Lower leg skin (tissue), 4 donors: Measurements from ENCODE around the gene SNX9. TPM values are rescaled to one million over a fixed set of nuclear protein-coding genes. Genes with fewer than 3 reads are reported as not detected.

Experiments
- DNase-seq, 2 donors: peaks; one replicate each; pipeline ENCODE4 v3.0.0-alpha.2; 2019; ENCODE audit warnings: low spot score in 2 of 2
- H3K4me3 ChIP-seq: fragments of 200-600 bp; sonication (generic); 2 replicates; pipeline ENCODE4 v1.5.1; 2017; ENCODE audit warnings: mild to moderate bottlenecking, low read depth; ENCODE audit not compliant: poor library complexity, severe bottlenecking
- CTCF ChIP-seq, 3 donors: fragments of 450-650 bp; IDR thresholded peaks; one replicate each; pipeline ENCODE4 v1.5.1; 2016; ENCODE audit warnings: antibody characterized with exemption in 3 of 3, mild to moderate bottlenecking in 3 of 3, moderate library complexity in 2 of 3
- POLR2A ChIP-seq, 2 donors: fragments of 450-650 bp; IDR thresholded peaks; one replicate each; pipeline ENCODE4 v1.6.1; 2016 to 2017; ENCODE audit warnings: antibody characterized with exemption in 2 of 2, mild to moderate bottlenecking in 1 of 2, moderate library complexity in 1 of 2
- WGBS, 2 donors: methylation state at CpG; one replicate each; pipeline ENCODE4 v1.1.5; 2018; 5-methylcytosine and 5-hydroxymethylcytosine counted together
- intact Hi-C: fragments of 100-400 bp; cut with DNase I; formaldehyde crosslinking; loops from one replicate; pipeline ENCODE4 v1.15.0; 2023; ENCODE audit warnings: low total_unique reads
- total RNA-seq, 4 donors: library from RNA; depleted of rRNA; stranded (reverse); fragments of >200 nt; gene quantifications; one replicate each; pipeline ENCODE4 v1.1.0, GENCODE V29; 2016

SNX9 gene
- total RNA-seq, 4 donors from 2014 or later: 37.4 to 59.5 (median 46.7) TPM

DNA sequence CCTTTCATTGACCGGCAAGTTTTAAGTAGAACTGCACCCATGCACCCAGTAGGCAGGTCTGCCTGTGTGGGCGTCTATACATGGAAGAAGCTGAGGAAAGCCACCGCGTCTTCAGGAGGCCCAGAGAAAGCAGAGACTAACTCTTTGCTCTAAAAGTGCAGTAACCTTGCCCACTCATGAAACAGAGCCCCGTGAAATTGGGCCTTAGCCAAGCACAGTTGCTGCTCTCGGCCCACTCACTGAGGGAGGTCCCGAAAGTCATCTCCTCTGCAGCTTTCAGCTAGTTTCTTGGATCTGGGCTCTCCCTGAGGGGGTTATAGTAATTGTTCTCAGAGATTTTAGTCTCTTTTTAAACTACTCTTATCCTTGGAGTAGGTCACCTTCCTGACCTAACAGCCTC lies 84.6 kb downstream of the SNX9 start:
- TF ChIP-seq CTCF (IDR thresholded peaks at IDR 0.05): no peak
- no peak for TF ChIP-seq POLR2A (IDR thresholded peaks at IDR 0.05)
- DNase-seq: no peak
- WGBS, 2 donors: 85 to 86% methylated on average over 5 to 7 of the region's 7 CpGs
- intact Hi-C loops: no loop called here
- no peak overlapping the region for H3K4me3 ChIP-seq

- WGBS, 2 donors: 89 to 90% methylated on average over 7 of the region's 7 CpGs
- TF ChIP-seq CTCF (IDR thresholded peaks at IDR 0.05): no peak
- H3K4me3 ChIP-seq: no peak overlapping the region
- intact Hi-C loops: no loop called here
- no peak for DNase-seq
These were observed 85.6 kb downstream of the SNX9 start for GRCh38 chr6:157908369-157909281.

GRCh38 chr6:157909282-157909664 lies 86.2 kb downstream of the SNX9 start:
- DNase-seq: no peak
- intact Hi-C loops: no loop called here
- 93 to 95% methylated on average over 3 of the region's 3 CpGs for WGBS, 2 donors
- TF ChIP-seq CTCF (IDR thresholded peaks at IDR 0.05): no peak
- no peak for TF ChIP-seq POLR2A (IDR thresholded peaks at IDR 0.05)
- no peak overlapping the region for H3K4me3 ChIP-seq

DNA sequence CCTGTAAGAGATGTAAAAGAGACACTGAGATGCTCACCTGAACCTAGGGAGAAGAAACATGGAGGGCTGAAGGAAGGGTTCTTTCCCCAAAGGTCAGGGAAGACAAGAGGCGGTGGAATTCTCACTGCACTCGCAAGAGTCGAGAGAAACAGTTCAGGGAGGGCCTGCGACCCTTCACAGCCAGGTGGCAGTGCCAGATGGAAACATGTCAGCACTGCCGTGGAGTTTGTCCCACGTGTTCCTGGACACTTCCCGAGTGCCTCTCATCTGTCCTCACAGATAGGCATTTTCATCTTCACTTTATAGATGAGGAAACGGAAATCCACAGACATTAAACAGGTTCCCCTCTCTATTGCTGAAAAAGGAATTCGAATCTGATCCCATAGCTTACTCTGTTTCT lies 88.2 kb downstream of the SNX9 start:
- intact Hi-C loops: no loop called here
- no peak for TF ChIP-seq POLR2A (IDR thresholded peaks at IDR 0.05)
- TF ChIP-seq CTCF (IDR thresholded peaks at IDR 0.05): no peak
- no peak overlapping the region for H3K4me3 ChIP-seq
- 80 to 82% methylated on average over 9 of the region's 9 CpGs for WGBS, 2 donors
- DNase-seq: no peak

DNA sequence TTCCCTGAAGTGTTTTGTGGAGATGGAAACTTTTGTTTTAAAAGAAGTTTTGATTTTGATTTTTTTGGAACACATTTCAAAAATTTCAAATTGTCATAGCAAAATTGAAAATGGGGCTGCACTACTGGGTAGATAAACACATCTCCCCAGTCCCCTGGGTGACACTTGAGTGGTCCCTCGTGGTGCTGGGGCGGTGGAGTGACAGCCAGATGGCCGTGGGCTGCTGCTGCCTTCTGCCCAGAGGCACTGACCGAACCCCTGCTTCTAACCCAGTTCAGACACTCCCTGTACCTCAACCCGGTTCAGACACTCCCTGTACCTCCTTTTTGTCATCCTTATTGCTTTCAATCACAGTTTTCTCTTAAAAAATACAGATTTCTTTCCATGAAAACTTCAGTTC lies 88.7 kb downstream of the SNX9 start:
- intact Hi-C loops: no loop called here
- no peak overlapping the region for H3K4me3 ChIP-seq
- no peak for TF ChIP-seq CTCF (IDR thresholded peaks at IDR 0.05)
- no peak for TF ChIP-seq POLR2A (IDR thresholded peaks at IDR 0.05)
- no peak for DNase-seq
- 78 to 80% methylated on average over 5 of the region's 5 CpGs for WGBS, 2 donors

GRCh38 chr6:157912326-157912725 lies 89.3 kb downstream of the SNX9 start:
- DNase-seq: no peak
- intact Hi-C loops: no loop called here
- TF ChIP-seq CTCF (IDR thresholded peaks at IDR 0.05): no peak
- no peak for TF ChIP-seq POLR2A (IDR thresholded peaks at IDR 0.05)
- WGBS, 2 donors: 56 to 57% methylated on average over 6 of the region's 6 CpGs
- H3K4me3 ChIP-seq: no peak overlapping the region
